Activated CD4-positive, alpha-beta memory T cell treated with anti-CD3 and anti-CD28 coated beads for 36 hours (primary cell): ENCODE measurements around the gene SELENON. TPM values are rescaled to one million over a fixed set of nuclear protein-coding genes. Genes with fewer than 3 reads are reported as not detected.

Source experiments
- CTCF ChIA-PET: fragments of 350-600 bp; sonication (Branson Sonifier 250); formaldehyde crosslinking; loops from one replicate; lab custom pipeline; 2021; ENCODE audit warnings: antibody characterized with exemption, inconsistent platforms; lab: Charles Lee
- POLR2A ChIA-PET: fragments of 350-600 bp; sonication (Branson Sonifier 250); formaldehyde crosslinking; loops from one replicate; lab custom pipeline; 2021; ENCODE audit warnings: antibody characterized with exemption; lab: Charles Lee
- DNase-seq: peaks from one replicate; pipeline ENCODE4 v3.0.0-alpha.2; 2020
- H3K27ac Mint-ChIP-seq: one replicate; pipeline ENCODE4 v1.8.0; 2021; ENCODE audit warnings: mixed read lengths
- H3K27me3 Mint-ChIP-seq: one replicate; pipeline ENCODE4 v1.8.0; 2021; ENCODE audit warnings: mixed read lengths
- H3K36me3 Mint-ChIP-seq: one replicate; pipeline ENCODE4 v1.8.0; 2021; ENCODE audit warnings: mixed read lengths
- H3K4me1 Mint-ChIP-seq: one replicate; pipeline ENCODE4 v1.8.0; 2021; ENCODE audit warnings: low read depth, mixed read lengths
- H3K4me3 Mint-ChIP-seq: one replicate; pipeline ENCODE4 v1.8.0; 2021; ENCODE audit warnings: mild to moderate bottlenecking, mixed read lengths
- H3K9me3 Mint-ChIP-seq: one replicate; pipeline ENCODE4 v1.8.0; 2021; ENCODE audit warnings: mixed read lengths
- intact Hi-C: fragments of 100-400 bp; cut with micrococcal nuclease; formaldehyde crosslinking; loops from one replicate; pipeline ENCODE4 v1.15.1; 2023
- total RNA-seq, 2 experiments: library from RNA; stranded (reverse); gene quantifications; one replicate each; pipeline ENCODE4 v1.2.3, GENCODE V29; 2021

Gene SELENON
- total RNA-seq, 2 experiments from 2014 or later: 26.8 to 26.9 TPM

DNA sequence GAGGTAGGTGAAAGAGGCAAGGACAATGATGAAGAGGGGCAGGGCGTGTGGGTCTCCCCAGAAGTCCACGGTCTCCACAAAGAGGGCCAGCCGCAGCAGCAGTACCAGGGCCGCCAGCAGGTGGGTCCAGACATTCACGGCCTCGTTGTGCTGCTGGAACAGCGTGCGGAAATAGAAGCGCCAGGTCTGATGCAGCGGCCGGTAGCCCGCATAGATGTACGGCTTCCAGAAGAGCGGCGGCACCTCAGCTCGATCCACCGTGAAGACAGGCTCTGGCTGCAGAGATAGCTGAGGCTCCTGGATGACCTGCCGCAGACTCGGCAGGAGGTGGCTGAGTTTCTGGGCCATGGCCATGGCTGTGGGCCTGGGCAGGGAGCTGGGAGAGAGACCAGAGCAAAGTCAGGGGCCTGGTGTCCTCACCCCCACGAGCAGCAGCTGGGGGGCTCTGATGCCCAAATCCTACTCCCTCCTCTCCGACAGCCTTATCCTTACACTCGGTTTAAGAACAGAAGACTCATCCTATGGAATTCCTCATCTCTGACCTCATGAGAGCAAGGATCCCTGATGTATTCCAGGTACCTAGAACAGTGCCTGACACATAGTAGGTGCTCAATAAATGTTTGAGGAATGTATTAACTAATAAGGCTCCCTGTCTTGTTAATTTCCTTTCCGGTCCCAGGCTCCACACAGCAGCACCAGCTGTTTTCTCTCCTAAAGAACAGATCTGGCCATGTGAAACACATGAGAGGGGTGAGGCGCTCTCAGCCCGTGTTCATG is 63.7 kb downstream of the SELENON start:
- H3K27ac Mint-ChIP-seq: no peak overlapping the region
- H3K27me3 Mint-ChIP-seq: no peaks in the 10 kb centered on the region
- ChIA-PET CTCF (interaction anchor here (1.1 kb wide), 1 partner anchor 32 kb away, joined by 3 read pairs; no protein-coding TSS in a partner anchor), POLR2A (no interaction called here)
- H3K9me3 Mint-ChIP-seq: no peaks in the 10 kb centered on the region
- intact Hi-C loops: no loop called here
- no peaks in the 10 kb centered on the region for H3K36me3 Mint-ChIP-seq
- no peak overlapping the region for H3K4me3 Mint-ChIP-seq
- peaks cover 10% of the 10 kb centered on the region for H3K4me1 Mint-ChIP-seq
- DNase-seq: no peak

DNA sequence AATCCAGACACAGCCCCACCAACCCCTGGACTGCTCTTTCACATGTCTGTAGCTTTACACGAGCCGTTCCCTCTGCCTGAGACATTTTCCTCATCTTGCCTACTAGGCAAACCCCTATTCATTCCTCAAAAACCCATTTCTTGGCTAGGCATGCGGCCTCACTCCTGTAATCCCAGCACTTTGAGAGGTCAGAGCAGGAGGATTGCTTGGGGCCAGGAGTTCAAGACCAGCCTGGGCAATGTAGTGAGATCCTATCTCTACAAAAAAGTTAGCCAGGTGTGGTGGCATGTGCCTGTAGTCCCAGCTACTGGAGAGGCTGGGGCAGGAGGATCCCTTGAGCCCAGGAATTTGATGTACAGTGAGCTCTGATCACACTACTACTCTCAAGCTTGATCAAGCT is 64.4 kb downstream of the SELENON start:
- H3K36me3 Mint-ChIP-seq: no peaks in the 10 kb centered on the region
- no peaks in the 10 kb centered on the region for H3K27me3 Mint-ChIP-seq
- CTCF ChIA-PET: interaction anchor here (1.1 kb wide), 1 partner anchor 31 kb away, joined by 3 read pairs; no protein-coding TSS in a partner anchor
- H3K4me3 Mint-ChIP-seq: no peak overlapping the region
- H3K27ac Mint-ChIP-seq: no peak overlapping the region
- POLR2A ChIA-PET: no interaction called here
- no peak for DNase-seq
- no peaks in the 10 kb centered on the region for H3K9me3 Mint-ChIP-seq
- intact Hi-C loops: no loop called here
- H3K4me1 Mint-ChIP-seq: peaks cover 5% of the 10 kb centered on the region

DNA sequence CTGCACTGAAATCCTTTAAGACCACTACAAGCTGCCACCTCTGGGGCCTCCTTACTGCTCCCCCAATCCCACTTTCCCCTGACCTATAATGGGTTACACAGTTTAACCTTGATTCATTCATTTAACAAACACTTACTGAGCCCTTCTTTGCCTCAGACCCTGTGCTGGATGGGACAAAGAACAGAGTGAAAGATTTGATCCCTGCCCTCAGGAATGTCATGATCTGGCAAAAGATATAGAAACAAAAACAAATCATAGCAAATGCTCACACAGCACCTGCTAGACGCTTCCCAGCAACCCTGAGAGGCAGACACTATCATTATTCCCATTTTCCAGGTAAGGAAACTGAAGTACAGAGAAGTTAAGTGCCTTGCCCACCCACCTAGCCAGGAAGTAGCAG is 66.3 kb downstream of the SELENON start:
- intact Hi-C loops: no loop called here
- H3K27me3 Mint-ChIP-seq: no peaks in the 10 kb centered on the region
- CTCF ChIA-PET: interaction anchor here (2.3 kb wide), 1 partner anchor 29 kb away, joined by 5 read pairs; no protein-coding TSS in a partner anchor
- no peaks in the 10 kb centered on the region for H3K9me3 Mint-ChIP-seq
- H3K4me3 Mint-ChIP-seq: no peak overlapping the region
- H3K36me3 Mint-ChIP-seq: no peaks in the 10 kb centered on the region
- DNase-seq: no peak
- no peak overlapping the region for H3K27ac Mint-ChIP-seq
- POLR2A ChIA-PET: no interaction called here
- no peaks in the 10 kb centered on the region for H3K4me1 Mint-ChIP-seq

DNA sequence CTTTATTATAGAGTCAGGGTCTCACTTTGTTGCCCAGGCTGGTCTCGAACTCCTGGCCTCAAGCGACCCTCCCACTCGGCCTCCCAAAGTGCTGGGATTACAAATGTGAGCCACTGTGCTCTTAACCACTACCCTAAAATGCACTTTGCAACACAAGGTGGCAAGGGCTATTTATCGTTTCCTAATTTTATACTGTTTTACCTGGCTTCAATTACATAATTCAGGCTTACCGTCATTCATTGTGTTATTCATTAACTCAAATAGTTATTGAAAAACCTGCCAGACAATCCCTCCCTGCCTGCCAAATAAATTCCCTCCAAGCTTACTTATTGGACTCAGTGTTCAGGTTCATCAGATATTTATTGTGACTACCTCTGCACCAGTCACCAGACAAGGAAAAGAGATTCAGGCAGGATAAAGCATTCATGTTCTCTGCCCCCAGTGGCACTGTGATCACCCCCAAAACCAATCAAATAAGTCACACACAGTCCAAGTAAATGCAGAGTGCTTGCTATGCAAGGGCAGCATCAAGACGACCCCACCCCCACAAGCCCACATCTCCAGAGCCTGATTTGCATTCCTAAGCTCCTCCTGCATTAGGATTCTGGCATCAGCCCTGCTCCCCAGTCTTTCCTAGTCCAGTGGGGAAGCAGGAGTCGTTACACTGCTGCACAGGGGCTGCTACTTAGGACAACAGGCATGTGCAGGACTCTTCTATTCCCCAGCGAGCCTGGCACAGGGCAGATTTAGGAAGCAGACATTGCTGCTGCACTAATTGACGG is 67.4 kb downstream of the SELENON start:
- intact Hi-C loops: no loop called here
- Mint-ChIP-seq H3K4me3 (no peak overlapping the region), H3K36me3 (no peaks in the 10 kb centered on the region), H3K4me1 (no peaks in the 10 kb centered on the region), H3K27me3 (no peaks in the 10 kb centered on the region), H3K9me3 (no peaks in the 10 kb centered on the region), H3K27ac (no peak overlapping the region)
- DNase-seq: no peak
- CTCF ChIA-PET: interaction anchor here (2.3 kb wide), 1 partner anchor 28 kb away, joined by 5 read pairs; no protein-coding TSS in a partner anchor
- POLR2A ChIA-PET: no interaction called here

Other genes starting within 250 kb of the SELENON start
- gene MAN1C1, start 183.4 kb upstream of the SELENON start, total RNA-seq: 1 to 10 TPM; 4.6 to 4.8 TPM
- gene MTFR1L, start 19.8 kb downstream of the SELENON start, total RNA-seq: 10 to 100 TPM; 28.0 to 31.1 TPM
- 10 to 100 TPM in 1 of 2 experiments, 1 to 10 TPM in 1; 7.8 to 10.1 TPM for gene AUNIP, start 59.3 kb downstream of the SELENON start, total RNA-seq
- gene PAQR7, start 75.5 kb downstream of the SELENON start, total RNA-seq: 1 to 10 TPM; 4.1 to 4.2 TPM
- gene STMN1, start 106.2 kb downstream of the SELENON start, total RNA-seq: 100 to 1,000 TPM; 619 to 630 TPM
- gene PAFAH2, start 197.9 kb downstream of the SELENON start, total RNA-seq: 1 to 10 TPM; 5.9 to 7.3 TPM
- not detected for gene EXTL1, start 221.6 kb downstream of the SELENON start, total RNA-seq
- not detected for gene SLC30A2, start 245.9 kb downstream of the SELENON start, total RNA-seq